ENCODE results near the gene CHMP2A.
"Not testable (repeated sequence)": the region's sequence is repeated elsewhere in the genome, so short reads cannot be mapped to it uniquely, and the experiment has no call there.

CHMP2A gene

GRCh38 chr19:58554494-58555368, at the start of gene CHMP2A:
Gene CHMP2A (minus strand): TSS chr19:58555105. CDS start chr19:58554212, 893 bp downstream.
- peak; percentile 97 to 98 for DNase-seq

DNA sequence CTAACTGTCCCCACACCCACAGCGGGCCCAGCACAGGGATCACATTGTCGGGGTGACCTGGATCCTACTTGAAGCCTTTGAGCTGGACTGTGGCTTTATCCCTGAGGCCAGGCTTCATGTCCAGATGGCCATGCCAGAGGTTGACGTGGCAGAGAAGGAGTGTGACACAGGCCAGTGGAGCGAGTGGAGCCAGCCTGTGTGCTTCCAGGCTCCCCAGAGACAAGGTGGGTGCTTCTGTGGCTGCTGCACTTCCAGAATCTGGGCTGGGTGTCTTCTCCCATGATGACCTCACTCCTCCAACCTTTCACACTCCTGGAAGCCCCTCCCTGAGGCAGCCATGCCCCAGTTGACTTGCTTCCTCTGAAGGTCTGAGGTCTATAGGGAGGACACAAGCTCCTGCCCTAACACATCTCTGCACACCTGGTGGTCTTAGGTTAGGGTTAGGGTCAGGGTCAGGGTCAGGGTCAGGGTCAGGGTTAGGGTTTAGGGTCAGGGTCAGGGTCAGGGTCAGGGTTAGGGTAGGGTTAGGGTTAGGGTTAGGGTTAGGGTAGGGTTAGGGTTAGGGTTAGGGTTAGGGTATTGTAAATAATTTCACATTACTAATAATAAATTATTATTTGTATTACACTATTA, 31.3 kb upstream of the CHMP2A start:
- no peak for DNase-seq

DNA sequence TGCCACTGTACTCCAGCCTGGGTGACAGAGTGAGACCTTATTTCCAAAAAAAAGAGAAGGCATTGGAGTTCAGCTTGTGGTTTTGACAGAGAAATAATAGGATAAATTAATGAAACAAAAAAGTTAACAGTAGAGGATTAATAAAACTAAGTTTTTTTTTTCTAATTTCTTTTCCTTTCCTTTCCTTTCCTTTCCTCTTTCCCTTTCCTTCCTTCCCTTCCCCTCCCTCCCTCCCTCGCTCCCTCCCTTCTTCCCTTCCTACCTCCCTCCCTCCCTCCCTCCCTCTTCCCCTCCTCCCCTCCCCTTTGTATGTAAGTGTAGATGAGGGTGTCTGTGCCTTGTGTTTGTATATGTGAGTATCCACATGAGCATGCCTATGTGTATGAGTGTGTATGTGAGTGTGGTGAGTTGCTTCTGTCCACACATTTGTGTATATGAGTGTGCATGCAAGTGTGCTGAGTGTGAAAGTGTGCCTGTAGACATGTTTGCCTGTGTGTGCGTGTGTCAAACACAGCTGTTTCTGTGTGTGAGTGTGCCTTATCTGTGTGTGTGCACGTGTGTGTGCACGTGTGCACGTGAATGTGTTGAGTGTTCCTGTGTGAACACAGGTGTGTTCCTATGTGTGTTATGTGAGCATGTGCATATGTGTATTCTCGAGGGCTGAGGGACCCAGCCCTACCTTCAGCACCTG, 30.7 kb upstream of the CHMP2A start:
- no peak for DNase-seq

- no peak for DNase-seq
These were observed 29.9 kb upstream of the CHMP2A start for GRCh38 chr19:58584498-58585441.

DNA sequence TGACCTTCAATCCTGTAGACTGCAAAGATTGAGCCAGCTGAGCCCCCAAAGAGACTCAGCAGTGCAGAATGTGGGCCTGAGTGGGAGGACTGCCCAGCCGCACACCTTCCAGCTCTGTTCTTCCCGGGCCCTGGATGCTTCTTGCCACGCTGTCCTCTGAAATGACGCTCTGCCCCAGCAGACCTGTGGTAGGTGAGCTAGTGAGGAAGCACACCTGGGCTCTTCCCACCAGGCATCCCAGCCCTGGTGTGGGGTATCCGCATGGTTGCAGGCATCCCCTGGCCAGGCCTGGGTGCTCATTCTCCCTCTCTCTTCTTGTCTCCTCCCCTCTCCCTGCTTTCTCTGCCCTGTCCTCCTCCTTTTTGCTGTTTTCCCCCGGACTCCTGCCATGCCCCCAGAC, 28.1 kb upstream of the CHMP2A start:
- no peak for DNase-seq

- peak; percentile 90 to 92 for DNase-seq
These were observed 26.6 kb upstream of the CHMP2A start for GRCh38 chr19:58581227-58582141.

GRCh38 chr19:58579473-58580142, 24.7 kb upstream of the CHMP2A start:
- DNase-seq: no peak

DNA sequence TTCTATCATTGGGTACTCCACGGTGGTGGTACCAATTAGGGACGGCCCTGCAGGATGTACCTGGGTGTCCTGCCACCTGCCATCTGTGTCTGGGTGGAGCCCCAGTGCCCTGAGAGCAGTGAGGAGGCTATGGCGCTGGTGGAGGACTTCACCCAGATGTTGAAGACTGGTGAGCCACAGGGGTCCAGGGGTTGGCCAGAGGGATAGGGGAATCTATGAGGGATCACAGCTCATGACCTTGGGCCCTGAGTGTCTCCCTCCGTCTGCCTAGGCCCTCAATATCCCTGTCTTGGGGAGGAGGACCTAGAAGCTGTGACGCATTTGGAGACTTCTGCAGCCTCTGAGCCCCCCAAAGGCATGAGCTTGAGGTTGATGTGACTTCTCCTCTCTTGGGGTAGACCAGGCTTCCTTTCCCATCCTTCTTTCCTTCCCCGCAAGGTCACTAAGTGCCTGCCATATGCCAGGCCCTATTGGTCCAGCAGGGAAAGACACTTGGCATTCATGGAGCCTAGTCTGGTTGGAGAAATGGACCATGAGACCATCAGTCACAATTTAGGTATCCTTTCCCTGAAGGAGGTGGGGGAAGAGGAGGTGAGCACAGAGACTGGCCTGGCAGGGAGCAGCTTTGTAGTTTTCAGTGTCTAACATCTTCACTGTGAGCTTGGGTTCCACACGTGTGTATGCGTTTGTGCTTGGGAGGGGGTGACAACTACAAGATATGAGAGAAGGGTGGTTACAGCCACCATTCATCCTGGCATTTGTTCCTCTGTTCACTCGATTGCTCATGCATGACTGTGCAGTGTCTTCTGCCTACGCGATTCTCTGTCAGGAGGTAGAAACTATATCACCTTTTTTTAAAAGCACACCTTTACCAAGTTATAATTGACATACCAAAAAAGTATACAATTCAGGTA, 23.4 kb upstream of the CHMP2A start:
- DNase-seq: no peak

DNA sequence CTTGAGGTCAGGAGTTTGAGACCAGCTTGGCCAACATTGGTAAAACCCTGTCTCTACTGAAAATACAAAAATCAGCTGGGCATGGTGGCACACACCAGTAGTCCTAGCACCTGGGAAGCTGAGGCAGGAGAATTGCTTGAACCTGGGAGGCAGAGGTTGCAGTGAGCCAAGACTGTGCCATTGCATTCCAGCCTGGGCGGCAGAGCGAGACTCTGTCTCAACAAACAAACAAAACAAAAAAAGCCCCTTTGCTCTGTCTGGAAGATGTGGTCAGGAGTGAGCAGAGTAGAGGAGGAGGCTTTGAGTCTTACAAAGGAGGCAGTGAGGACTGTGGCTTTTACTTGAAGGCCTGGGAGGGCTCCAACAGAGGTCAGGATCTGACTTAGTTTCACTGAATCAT, 22.7 kb upstream of the CHMP2A start:
- not testable (repeated sequence) for DNase-seq

- peak; percentile 85 for DNase-seq
These were observed 20.5 kb upstream of the CHMP2A start for GRCh38 chr19:58575183-58576041.

DNA sequence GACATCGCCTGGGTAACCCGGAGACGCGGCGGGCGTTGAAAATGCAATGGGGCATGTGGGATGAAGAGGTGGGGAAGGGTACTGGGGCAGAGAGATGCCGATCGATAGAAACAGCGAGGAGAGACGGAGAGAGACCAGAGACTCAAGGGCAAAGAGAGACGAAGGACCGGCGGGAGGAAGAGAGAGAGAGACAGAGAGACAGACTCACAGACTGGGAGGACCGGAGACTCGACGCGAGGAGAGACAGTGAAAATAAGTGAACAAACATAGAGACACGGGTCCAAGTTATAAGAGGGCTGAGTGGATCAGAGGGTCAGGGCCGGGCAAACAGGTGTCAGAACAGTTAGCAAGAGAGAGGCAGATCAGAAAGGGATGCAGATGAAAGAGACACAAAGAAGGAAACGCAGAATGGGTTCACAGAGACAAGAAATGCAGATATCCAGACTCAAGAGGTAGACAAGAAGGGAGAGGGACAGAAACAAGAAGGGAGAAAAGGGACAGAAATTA, 18.8 kb upstream of the CHMP2A start:
- DNase-seq: no peak

DNA sequence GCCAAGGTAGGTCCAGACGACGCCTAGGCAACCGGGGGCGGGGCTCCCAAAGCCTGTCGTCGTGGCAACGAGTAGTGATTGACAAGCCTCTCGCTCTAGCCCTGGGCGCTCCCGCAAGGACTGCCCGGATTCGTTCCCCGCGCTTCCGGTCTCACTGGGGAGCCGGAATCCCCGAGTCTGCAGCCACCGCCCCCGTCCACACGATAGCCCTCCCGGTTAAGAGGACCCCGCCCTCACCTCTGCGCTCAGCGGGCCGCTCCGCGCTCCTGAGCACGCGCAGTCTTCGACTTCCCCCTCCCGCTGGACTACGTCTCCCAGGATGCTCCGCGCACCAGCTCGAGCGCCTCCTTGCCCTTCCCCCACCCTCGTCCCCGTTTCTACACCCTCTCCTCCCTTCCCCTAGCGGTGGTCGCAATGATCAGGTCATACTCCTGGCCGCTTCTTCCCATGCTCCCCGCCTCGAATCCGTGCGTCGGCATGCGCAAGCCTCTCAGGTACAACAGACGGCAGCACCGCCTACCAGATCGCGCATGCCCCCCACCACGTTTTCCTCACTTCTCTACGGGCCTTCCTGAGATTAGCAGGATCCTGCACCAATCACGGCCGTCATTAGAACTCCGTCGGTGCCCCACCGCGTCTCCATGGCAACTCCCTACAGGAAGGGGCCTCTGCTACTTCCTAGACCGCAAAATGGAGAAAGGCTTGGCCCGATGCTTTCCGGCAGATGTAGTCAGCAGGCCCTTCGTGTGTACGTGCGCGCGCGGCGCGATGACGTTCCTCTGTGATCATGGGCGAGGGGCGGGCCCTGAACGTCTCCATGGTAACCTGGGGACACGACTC, 18.1 kb upstream of the CHMP2A start, which contains the start of gene MZF1:
MZF1 (minus strand) TSS at position 518 of the 840 bp plus-strand sequence. CDS start 1,946 bp downstream, outside the sequence.
- peak; percentile 100 for DNase-seq

GRCh38 chr19:58572026-58572817, 17.3 kb upstream of the CHMP2A start:
- DNase-seq: no peak

DNA sequence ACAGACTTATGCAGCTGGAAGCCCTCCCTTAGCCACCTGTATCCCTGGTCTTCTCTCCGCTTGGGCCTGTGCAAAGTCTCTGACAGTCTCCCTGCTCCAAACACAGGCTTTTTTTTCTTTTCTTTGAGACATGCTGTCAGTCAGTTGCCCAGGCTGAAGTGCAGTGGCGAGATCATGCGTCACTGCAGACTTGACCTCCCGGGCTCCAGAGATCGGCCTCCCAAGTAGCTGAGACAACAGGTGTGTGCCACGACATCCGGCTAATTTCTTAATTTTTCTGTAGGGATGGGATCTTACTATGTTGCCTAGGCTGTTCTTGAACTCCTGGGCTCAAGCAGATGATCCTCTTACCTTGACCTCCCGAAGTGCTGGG, 16.7 kb upstream of the CHMP2A start:
- no peak for DNase-seq

GRCh38 chr19:58570770-58571574, 16.1 kb upstream of the CHMP2A start:
- no peak for DNase-seq

Data from CD4-positive, alpha-beta T cell treated with Interferon alpha-2 for 1 hour (primary cell).